ENCODE measurements around the gene GTF3C5.

DNA sequence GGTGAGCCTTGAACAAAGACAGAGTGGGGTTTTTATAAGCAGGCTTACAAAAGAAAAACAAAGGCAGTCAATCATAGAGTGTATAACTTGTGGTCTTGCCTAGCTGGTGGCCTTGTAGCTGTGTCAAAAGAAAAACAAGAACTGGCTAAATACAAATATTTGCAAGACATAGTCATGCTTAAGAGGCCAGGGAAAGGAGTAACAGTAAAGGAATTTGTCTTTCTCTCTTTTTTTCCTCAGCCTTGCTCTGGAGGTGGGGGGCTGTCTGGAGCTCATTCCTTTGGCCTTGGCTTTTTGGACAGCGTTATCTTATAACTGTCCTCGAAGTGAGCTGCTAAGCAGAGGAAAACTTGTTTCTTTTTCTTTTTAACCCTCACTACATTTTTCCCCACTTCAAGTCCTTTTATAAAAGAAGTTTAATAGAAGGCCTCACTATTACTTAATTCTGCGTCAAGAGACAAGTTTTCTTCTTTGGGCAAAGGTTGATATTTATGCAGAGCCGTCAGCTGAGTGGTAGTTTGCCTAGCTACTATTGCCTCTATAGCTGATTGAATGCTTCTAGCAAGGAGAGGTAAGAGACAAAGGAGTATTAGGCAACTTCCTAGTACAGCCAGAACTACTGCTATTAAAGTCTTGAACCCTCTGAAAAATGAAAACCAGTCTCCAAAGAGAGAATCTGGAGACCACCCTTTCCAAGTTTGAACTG, 45.3 kb downstream of the GTF3C5 start:
- TF ChIP-seq EZH2 (IDR thresholded peaks at IDR 0.05; ENCODE audit: borderline replicate concordance) (no peak), EZH2phosphoT487 (IDR thresholded peaks at IDR 0.05; ENCODE audit: low read depth, severe bottlenecking, unreplicated experiment) (no peak)
- TF ChIP-seq, protein P1, sequence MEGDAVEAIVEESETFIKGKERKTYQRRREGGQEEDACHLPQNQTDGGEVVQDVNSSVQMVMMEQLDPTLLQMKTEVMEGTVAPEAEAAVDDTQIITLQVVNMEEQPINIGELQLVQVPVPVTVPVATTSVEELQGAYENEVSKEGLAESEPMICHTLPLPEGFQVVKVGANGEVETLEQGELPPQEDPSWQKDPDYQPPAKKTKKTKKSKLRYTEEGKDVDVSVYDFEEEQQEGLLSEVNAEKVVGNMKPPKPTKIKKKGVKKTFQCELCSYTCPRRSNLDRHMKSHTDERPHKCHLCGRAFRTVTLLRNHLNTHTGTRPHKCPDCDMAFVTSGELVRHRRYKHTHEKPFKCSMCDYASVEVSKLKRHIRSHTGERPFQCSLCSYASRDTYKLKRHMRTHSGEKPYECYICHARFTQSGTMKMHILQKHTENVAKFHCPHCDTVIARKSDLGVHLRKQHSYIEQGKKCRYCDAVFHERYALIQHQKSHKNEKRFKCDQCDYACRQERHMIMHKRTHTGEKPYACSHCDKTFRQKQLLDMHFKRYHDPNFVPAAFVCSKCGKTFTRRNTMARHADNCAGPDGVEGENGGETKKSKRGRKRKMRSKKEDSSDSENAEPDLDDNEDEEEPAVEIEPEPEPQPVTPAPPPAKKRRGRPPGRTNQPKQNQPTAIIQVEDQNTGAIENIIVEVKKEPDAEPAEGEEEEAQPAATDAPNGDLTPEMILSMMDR (IDR thresholded peaks at IDR 0.05; ENCODE audit: poor library complexity), result no peak

All from hepatocyte (in vitro differentiated cells).